Astrocyte of the spinal cord (primary cell): ENCODE measurements around the gene SBK3.

Source experiments
- DNase-seq: peaks from one replicate; pipeline ENCODE4 v3.0.0; 2011; ENCODE audit warnings: low read depth, low spot score
- H3K4me3 ChIP-seq: 2 replicates; pipeline ENCODE4 v1.5.1; 2011; ENCODE audit warnings: low read depth, mild to moderate bottlenecking, low read length, moderate library complexity
- in situ Hi-C: cut with HindIII; loops from 2 replicates; pipeline ENCODE4 v1.10.0; 2017; ENCODE audit warnings: low sequenced_read_pairs
- TF ChIP-seq, protein P1 (sequence below): IDR thresholded peaks from 2 replicates; pipeline ENCODE4 v1.5.1; 2012; ENCODE audit warnings: low read depth, mild to moderate bottlenecking, low read length, inconsistent platforms

The SBK3 gene, protein sequence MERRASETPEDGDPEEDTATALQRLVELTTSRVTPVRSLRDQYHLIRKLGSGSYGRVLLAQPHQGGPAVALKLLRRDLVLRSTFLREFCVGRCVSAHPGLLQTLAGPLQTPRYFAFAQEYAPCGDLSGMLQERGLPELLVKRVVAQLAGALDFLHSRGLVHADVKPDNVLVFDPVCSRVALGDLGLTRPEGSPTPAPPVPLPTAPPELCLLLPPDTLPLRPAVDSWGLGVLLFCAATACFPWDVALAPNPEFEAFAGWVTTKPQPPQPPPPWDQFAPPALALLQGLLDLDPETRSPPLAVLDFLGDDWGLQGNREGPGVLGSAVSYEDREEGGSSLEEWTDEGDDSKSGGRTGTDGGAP

DNA sequence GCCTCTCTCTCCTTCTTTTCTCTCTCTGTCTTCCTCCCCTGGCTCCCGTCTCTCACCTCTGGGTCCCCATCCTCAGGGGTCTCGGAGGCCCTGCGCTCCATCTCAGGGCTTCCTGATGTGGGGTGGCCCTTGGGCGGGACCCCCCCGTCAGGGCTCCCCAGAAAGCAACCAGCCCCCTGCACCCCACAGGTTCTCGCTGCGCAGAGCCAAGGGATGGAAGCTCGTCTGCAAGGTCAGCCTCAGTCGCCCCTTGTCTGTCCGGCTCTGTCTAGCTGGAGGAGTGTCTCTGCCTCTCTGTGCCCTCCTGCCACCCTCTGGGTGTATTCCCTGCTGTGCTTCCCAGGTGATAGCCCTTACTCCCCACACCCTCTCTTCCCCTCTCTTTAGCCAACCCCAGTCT is at the start of gene SBK3:
Gene SBK3, minus strand, starts transcription at position 101 of the 400 bp plus-strand sequence. Its CDS starts 0 bp downstream, at position 101.
- DNase-seq, result no peak
- in situ Hi-C loops, result no loop called here
- no peak within 1 kb of the TSS for H3K4me3 ChIP-seq
- TF ChIP-seq, protein P1, sequence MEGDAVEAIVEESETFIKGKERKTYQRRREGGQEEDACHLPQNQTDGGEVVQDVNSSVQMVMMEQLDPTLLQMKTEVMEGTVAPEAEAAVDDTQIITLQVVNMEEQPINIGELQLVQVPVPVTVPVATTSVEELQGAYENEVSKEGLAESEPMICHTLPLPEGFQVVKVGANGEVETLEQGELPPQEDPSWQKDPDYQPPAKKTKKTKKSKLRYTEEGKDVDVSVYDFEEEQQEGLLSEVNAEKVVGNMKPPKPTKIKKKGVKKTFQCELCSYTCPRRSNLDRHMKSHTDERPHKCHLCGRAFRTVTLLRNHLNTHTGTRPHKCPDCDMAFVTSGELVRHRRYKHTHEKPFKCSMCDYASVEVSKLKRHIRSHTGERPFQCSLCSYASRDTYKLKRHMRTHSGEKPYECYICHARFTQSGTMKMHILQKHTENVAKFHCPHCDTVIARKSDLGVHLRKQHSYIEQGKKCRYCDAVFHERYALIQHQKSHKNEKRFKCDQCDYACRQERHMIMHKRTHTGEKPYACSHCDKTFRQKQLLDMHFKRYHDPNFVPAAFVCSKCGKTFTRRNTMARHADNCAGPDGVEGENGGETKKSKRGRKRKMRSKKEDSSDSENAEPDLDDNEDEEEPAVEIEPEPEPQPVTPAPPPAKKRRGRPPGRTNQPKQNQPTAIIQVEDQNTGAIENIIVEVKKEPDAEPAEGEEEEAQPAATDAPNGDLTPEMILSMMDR, result no peak

DNA sequence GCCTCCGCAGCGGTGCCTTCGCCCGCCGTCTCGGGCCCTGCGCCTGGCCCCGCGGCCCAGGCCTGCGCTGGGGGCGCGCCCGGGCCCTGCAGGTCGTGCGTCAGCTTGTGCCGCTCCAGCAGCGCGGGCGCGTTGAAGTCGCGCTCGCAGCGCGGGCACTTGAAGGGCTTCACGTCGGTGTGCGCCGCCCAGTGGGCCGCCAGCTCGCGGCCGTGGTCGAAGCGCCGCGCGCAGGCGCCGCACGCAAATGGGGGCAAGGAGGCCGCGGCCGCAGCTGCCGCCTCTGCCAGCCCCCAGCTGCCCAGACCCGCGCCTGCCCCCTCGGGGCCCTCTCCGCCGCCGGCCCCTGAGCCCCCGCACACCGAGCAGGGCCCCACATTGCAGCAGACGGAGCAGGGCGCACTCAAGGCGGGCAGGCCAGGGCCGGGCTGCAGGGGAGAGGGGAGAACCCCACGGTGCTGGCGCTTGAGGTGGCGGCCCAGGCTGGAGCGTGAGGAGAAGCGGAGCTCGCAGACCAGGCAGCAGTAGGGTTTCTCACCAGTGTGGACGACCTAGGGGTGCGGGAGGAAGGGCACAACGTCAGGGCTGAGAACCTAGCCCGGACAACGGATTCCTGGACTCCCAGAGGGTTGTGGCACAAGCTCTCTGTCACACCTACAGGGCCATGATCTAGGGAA is 47.9 kb upstream of the SBK3 start:
- TF ChIP-seq, protein P1, result no peak
- in situ Hi-C loops, result no loop called here
- no peak for DNase-seq
- H3K4me3 ChIP-seq, result no peak overlapping the region

DNA sequence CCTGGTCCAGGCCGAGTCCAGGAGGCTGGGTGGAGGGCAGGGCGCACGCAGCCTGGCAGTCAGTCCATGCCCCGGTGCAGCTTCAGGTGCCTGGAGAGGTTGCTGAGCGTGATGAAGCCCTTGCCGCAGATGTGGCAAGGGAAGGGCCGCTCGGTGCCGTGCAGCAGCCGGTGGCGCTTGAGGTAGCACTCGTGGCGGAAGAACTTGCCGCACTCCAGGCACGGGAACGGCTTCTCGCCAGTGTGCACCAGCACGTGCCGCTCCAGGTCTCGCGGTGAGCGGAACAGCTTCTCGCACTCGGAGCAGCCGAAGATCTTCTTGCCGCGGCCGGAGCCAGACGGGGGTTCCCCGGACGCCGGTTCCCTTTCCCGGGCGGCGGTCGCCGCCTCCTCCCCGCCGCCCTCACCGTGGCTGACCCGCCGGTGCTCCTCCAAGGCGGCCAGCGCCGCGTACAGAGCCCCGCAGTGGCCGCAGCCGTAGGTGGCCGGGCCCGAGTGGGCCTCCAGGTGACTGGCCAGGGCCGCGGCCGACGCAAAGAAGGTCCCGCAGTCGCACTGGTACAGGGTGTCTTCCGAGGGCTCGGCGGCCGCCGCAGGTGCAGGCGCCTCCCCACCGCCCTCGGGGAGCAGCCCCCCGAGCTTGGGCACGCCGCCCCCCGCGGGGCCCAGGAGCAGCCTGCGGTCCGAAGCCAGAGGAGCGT is 47.2 kb upstream of the SBK3 start:
- DNase-seq, result no peak
- in situ Hi-C loops, result no loop called here
- no peak overlapping the region for H3K4me3 ChIP-seq
- TF ChIP-seq, protein P1, result no peak

DNA sequence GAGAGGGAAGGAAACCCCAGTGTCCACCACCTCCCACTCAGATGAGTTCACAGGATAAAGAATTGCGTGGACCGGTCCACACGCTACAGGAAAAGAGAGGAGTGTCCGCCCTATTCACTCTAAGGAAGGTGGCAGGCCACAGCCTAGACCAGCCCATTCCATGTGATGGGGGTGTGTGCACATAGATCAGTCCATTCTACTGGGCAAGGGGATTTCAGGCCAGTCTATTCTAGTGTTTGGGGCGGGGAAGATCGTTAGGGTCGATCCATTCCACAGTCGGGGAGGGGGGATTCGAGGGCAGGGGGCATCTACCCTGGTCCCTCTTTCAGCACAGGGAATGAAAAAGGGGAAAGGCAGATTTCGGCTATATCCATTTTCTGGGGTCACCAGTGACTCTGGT is 46.2 kb upstream of the SBK3 start:
- TF ChIP-seq, protein P1, result no peak
- in situ Hi-C loops, result no loop called here
- H3K4me3 ChIP-seq, result no peak overlapping the region
- no peak for DNase-seq

DNA sequence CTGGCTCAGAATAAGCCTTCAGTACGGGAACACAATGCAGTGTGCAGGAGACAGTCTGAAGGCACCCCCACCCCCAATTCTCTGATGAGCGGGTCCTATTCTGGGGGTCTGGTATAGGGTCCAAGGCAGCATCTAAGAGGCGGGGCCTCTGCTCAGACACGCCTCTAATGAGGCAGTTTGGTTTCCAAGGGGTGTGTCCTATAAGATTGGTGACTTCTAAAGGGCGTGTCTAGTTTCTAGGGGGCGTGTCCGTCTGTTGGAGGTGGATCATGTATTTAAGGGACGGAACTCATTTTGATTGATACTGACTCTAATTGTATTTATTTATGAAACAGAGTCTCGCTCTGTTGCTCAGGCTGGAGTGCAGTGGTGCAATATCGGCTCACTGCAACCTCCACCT is 45.3 kb upstream of the SBK3 start:
- H3K4me3 ChIP-seq, result no peak overlapping the region
- TF ChIP-seq, protein P1, result no peak
- DNase-seq, result no peak
- in situ Hi-C loops, result no loop called here

DNA sequence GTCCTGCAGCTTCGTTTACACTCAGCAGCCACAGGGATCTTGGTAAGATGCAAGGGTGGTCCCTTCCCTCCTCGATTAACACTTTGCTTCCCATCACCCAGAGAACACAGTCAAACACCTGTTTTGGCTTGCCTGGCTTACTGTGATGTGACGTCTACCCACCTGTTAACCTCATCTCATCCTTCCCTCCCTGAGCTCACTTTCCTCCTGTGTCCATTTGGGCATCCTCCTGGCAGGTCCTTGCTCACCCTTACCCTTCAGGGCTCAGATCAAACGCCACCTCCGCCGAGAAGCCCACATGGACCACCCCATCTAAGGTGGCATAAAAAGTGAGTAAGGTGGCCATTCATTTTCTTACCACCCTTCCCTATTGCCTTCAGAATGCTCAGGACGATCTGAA is 44.8 kb upstream of the SBK3 start:
- in situ Hi-C loops, result no loop called here
- DNase-seq, result no peak
- H3K4me3 ChIP-seq, result no peak overlapping the region
- TF ChIP-seq, protein P1, result no peak
